ENCODE measurements around the gene RSPO4.
A peak's percentile ranks its signal among the peaks of the same experiment; 100 is the strongest.

RSPO4 gene

GRCh38 chr20:951384-952169 is 50.5 kb downstream of the RSPO4 start:
- H3K4me3 ChIP-seq (ENCODE audit: low read depth, low read length), result no peak overlapping the region
- 0 out of 2 replicates have a peak, but pooled peaks have one; percentile 5 for TF ChIP-seq CTCF (IDR thresholded peaks at IDR 0.05; ENCODE audit: control insufficient read depth, extremely low read depth, insufficient read depth)
- no peak for DNase-seq (ENCODE audit: low read depth)

- TF ChIP-seq CTCF (IDR thresholded peaks at IDR 0.05; ENCODE audit: control insufficient read depth, extremely low read depth, insufficient read depth), result no peak
- no peak overlapping the region for H3K4me3 ChIP-seq (ENCODE audit: low read depth, low read length)
- no peak for DNase-seq (ENCODE audit: low read depth)
These were observed 52.4 kb downstream of the RSPO4 start for GRCh38 chr20:949717-950116.

GRCh38 chr20:946826-947225 is 55.3 kb downstream of the RSPO4 start:
- no peak for DNase-seq (ENCODE audit: low read depth)
- H3K4me3 ChIP-seq (ENCODE audit: low read depth, low read length), result no peak overlapping the region
- TF ChIP-seq CTCF (IDR thresholded peaks at IDR 0.05; ENCODE audit: control insufficient read depth, extremely low read depth, insufficient read depth), result no peak

GRCh38 chr20:945841-946240 is 56.3 kb downstream of the RSPO4 start:
- no peak for TF ChIP-seq CTCF (IDR thresholded peaks at IDR 0.05; ENCODE audit: control insufficient read depth, extremely low read depth, insufficient read depth)
- no peak for DNase-seq (ENCODE audit: low read depth)
- no peak overlapping the region for H3K4me3 ChIP-seq (ENCODE audit: low read depth, low read length)

GRCh38 chr20:944774-945410 is 57.2 kb downstream of the RSPO4 start:
- H3K4me3 ChIP-seq (ENCODE audit: low read depth, low read length), result no peak overlapping the region
- DNase-seq (ENCODE audit: low read depth), result no peak
- TF ChIP-seq CTCF (IDR thresholded peaks at IDR 0.05; ENCODE audit: control insufficient read depth, extremely low read depth, insufficient read depth), result no peak

GRCh38 chr20:944148-944547 is 58.0 kb downstream of the RSPO4 start:
- TF ChIP-seq CTCF (IDR thresholded peaks at IDR 0.05; ENCODE audit: control insufficient read depth, extremely low read depth, insufficient read depth), result no peak
- H3K4me3 ChIP-seq (ENCODE audit: low read depth, low read length), result no peak overlapping the region
- no peak for DNase-seq (ENCODE audit: low read depth)
